ENCODE data around the gene ANXA6. TPM values are rescaled to one million over a fixed set of nuclear protein-coding genes. Genes with fewer than 3 reads are reported as not detected.

Gene ANXA6
- total RNA-seq, 2 experiments from 2014 or later, result 518 to 538 TPM

DNA sequence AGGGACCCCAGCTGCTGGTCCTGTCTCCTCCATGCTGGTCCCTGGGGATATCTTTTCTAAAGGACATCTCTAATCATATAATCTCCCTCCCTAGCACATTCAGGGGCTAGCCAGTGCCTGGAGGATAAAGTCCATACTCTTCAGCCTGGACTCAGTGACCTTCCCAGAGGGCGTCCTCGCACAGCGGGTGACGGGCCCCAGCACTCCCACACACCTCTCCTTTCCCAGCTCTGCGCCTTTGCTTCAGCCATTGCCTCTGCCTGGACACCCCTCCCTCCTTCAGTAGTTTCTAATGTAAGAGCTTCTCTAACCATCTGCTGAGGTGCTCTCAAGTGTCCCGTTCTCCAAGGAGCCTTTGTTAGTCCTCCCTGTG is 61.6 kb downstream of the ANXA6 start:
- H3K4me1 Mint-ChIP-seq, result peaks cover 73% of the 10 kb centered on the region
- DNase-seq (no peak), ATAC-seq (ENCODE audit: low read depth) (no peak)
- H3K4me3 Mint-ChIP-seq, result peak overlapping the region; percentile 26
- H3K9me3 Mint-ChIP-seq, result no peaks in the 10 kb centered on the region
- H3K27ac Mint-ChIP-seq, result peak overlapping the region; percentile 62
- no peaks in the 10 kb centered on the region for H3K27me3 Mint-ChIP-seq
- POLR2A ChIA-PET, result interaction anchor here (0.9 to 1.1 kb wide), 2 partner anchors 9 to 156 kb away, joined by 3 read pairs; no protein-coding TSS in a partner anchor
- H3K36me3 Mint-ChIP-seq, result peaks cover 32% of the 10 kb centered on the region

DNA sequence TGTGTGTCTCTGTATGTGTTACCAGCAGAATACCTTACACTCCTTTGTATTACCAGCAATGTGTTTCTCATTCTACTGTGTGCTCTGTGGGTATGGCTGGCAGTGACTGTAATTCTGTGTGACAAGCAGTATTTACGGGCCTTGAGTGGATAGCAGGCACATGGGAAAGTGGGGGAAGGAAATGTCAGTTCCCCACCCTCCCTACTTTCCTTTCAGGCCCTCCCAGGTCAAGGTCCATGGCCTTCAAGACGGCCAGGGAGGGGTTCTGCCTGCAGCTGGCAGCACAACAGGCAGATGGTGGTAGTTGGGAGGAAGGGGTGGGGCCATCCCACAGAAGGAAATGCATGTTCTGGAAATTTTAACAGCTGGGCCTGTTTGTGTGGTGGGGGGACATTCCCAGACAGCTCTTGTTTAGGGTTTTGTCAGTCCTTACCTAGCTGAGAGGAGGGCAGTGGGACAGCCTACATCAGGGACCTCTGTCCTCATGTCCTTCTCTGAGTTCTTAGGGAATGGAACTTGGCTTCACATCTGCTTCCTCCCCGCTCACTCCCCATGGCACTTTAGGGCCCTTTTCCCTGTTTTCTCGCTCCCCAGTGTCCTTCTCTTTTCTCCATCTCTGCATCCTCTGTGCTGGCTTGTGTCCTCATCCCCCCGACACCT is 62.1 kb downstream of the ANXA6 start:
- Mint-ChIP-seq H3K27me3 (no peaks in the 10 kb centered on the region), H3K36me3 (peaks cover 27% of the 10 kb centered on the region), H3K4me3 (peak overlapping the region; percentile 26), H3K27ac (peak overlapping the region; percentile 62), H3K4me1 (peaks cover 70% of the 10 kb centered on the region), H3K9me3 (no peaks in the 10 kb centered on the region)
- POLR2A ChIA-PET, result interaction anchor here (0.8 to 1.1 kb wide), 4 partner anchors 8 to 157 kb away, joined by 3 to 4 read pairs (median 3); no protein-coding TSS in a partner anchor
- DNase-seq (no peak), ATAC-seq (ENCODE audit: low read depth) (no peak)

DNA sequence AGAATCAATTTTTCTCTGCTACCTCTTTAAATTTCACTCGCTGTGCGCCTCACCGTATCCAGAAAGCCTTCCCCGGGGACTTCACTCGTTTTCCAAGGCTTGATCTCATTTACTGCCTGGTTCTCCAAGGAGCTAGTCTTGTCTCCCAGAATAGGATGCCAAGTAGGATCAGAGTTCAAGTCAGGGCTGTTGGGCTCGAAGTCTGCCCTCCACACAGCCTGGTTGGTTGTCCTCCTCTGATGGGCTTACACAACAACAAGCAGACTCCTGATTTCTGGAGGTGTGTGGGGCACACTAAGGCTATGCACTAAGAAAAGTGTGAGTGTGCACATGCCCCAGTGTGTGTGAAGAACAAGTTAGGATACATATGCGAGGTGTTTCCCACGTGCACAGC is 62.7 kb downstream of the ANXA6 start:
- POLR2A ChIA-PET, result interaction anchor here (0.8 to 1.1 kb wide), 4 partner anchors 8 to 157 kb away, joined by 3 to 4 read pairs (median 3); partner anchors contain the start of gene CCDC69
- no peak for ATAC-seq (ENCODE audit: low read depth)
- H3K4me3 Mint-ChIP-seq, result peak overlapping the region; percentile 72
- no peaks in the 10 kb centered on the region for H3K27me3 Mint-ChIP-seq
- no peaks in the 10 kb centered on the region for H3K9me3 Mint-ChIP-seq
- peak overlapping the region; percentile 75 for H3K27ac Mint-ChIP-seq
- DNase-seq, result no peak
- H3K4me1 Mint-ChIP-seq, result peaks cover 66% of the 10 kb centered on the region
- H3K36me3 Mint-ChIP-seq, result peaks cover 23% of the 10 kb centered on the region

DNA sequence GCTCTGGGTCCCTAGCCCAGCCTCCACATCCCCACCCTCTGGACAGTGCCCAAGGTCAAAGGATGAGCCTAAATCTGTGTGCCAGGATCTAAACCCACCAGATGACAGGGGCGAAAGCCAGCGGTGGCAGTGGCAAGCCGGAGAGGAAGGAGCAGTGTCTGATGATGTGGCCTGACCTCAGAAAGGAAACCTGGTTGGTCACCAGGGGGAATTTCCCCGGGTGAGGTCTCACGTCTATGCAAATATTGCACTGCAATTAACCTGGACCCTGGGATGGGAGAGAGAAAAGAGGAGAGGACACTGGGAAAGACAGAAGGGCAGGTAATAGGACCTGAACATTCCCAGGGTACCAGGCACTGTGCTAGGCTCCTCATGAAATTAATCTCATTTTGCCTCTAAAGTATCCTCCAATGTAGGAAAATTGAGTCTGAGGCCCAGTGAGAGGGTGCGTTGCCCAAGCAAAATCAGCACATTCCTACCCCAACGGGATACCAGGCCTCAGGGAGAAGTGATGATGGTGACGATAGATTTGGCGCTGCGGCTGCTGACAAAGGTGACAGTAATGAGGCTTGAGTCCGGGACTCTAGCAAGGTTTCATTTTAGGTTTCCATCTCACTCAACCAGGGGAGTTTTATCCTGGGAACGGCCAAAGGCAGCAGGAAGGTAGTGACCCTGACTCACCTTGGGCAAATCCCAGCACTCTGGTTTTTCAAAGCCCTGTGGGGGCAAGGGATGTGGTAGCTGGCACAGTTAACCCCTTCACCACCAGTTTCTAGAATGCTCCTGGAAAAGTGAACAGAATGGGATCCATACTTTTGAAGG is 63.3 kb downstream of the ANXA6 start:
- no peaks in the 10 kb centered on the region for H3K27me3 Mint-ChIP-seq
- H3K27ac Mint-ChIP-seq, result peak overlapping the region; percentile 82
- peaks cover 18% of the 10 kb centered on the region for H3K36me3 Mint-ChIP-seq
- ATAC-seq (ENCODE audit: low read depth), result peak; percentile 47
- peak overlapping the region; percentile 72 for H3K4me3 Mint-ChIP-seq
- POLR2A ChIA-PET, result interaction anchor here (0.8 to 1.5 kb wide), 6 partner anchors 8 to 158 kb away, joined by 3 to 9 read pairs (median 3); partner anchors contain the start of genes CCDC69 and TNIP1
- H3K4me1 Mint-ChIP-seq, result peaks cover 61% of the 10 kb centered on the region
- DNase-seq, result peak; percentile 66
- no peaks in the 10 kb centered on the region for H3K9me3 Mint-ChIP-seq

DNA sequence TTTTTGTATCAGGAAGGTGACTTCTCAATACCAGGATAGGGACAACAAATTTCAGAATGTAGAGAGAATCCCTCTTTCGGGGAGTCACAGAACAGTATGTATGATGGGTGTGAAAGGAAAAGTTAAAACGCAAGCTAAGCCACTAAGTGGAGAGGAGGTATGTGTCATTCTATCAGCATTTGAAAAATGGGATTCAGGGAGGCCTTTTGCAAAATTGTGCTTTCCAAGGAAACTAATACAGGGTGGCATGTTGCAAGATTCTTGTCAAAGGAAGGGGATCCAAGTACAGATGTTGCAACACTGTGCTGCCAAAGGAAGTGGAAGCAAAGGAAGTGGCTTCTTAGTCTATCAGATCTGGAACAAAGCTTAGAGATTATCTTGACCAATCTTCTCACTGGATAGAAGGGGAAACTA is 64.1 kb downstream of the ANXA6 start:
- ATAC-seq (ENCODE audit: low read depth) (peak; percentile 38), DNase-seq (no peak)
- Mint-ChIP-seq H3K4me3 (peak overlapping the region; percentile 72), H3K27me3 (no peaks in the 10 kb centered on the region), H3K36me3 (peaks cover 12% of the 10 kb centered on the region), H3K4me1 (peaks cover 57% of the 10 kb centered on the region), H3K9me3 (no peaks in the 10 kb centered on the region), H3K27ac (peak overlapping the region; percentile 82)
- POLR2A ChIA-PET, result interaction anchor here (1.0 to 1.5 kb wide), 3 partner anchors 9 to 29 kb away, joined by 3 to 9 read pairs (median 3); partner anchors contain the start of gene TNIP1

DNA sequence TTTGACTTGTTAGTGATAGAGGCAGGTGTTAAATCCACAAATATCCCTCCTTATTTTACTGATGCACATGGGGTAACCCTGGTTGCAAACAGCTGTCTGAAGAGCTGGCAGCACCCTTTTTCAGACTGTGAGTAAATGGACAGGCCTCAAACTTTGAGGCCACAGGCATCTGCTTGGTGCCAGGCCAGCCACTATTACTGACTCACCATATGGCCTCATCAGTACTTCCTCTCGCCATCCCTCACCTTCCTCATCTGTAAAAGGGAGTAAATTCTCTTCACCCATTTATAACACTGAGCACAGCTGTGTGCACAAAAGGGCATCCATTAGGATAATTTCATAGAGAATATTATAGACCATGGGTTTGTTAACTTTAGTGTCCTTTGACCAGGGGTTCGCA is 64.8 kb downstream of the ANXA6 start:
- POLR2A ChIA-PET, result interaction anchor here (1.2 kb wide), 1 partner anchor 11 kb away, joined by 9 read pairs; the partner anchor contains the start of gene TNIP1
- ATAC-seq (ENCODE audit: low read depth), result no peak

DNA sequence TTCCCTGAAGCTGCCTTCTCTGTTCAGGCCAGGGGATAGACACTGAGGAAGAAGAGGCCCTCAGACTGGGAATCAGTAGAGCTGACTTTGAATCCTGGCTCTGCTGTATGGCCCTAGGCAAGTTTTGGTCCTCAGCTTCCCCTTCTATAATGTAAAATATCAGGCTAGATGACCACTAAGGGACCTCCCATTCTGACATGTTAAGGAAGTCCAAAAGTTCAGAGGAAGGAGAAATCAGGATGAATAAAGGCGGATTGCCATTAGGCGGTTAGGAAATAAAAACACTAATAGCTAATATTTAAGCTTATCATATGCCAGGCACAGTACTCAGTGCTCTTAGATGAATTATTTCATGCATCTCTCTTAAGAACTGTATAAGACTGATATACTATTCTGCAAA is 67.9 kb downstream of the ANXA6 start:
- ATAC-seq (ENCODE audit: low read depth), result no peak
- POLR2A ChIA-PET, result interaction anchor here (1.3 kb wide), 1 partner anchor 8 kb away, joined by 4 read pairs; the partner anchor contains the start of gene TNIP1
- no peak for DNase-seq
- H3K27me3 Mint-ChIP-seq, result no peaks in the 10 kb centered on the region
- peaks cover 4% of the 10 kb centered on the region for H3K36me3 Mint-ChIP-seq
- H3K9me3 Mint-ChIP-seq, result no peaks in the 10 kb centered on the region
- peaks cover 51% of the 10 kb centered on the region for H3K4me1 Mint-ChIP-seq
- H3K4me3 Mint-ChIP-seq, result no peak overlapping the region
- H3K27ac Mint-ChIP-seq, result no peak overlapping the region

More for the DNA sequence above, 64.8 kb downstream of the ANXA6 start:
- Mint-ChIP-seq H3K36me3 (peaks cover 12% of the 10 kb centered on the region), H3K9me3 (no peaks in the 10 kb centered on the region), H3K4me3 (no peak overlapping the region), H3K4me1 (peaks cover 52% of the 10 kb centered on the region), H3K27ac (no peak overlapping the region), H3K27me3 (no peaks in the 10 kb centered on the region)
- no peak for DNase-seq

DNA sequence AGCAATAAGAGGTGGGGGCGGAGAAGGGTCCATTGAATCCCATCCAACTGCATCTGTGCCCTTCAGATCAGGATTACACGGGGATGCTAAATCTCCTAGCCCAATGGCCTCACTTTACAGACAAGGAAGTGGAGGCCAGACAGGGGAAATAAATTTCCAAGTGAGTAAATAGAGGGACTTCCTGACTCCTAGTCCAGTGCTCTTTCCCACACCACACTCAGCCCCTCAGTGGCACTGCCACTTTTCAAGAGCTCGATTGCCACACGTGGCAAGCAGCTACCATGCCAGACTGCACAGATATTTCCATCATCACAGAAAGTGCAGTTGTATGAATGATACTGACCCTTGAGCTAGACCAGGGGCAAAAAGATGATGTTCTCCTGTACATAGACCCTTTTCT is 68.6 kb downstream of the ANXA6 start:
- DNase-seq, result no peak
- POLR2A ChIA-PET, result interaction anchor here (0.8 kb wide), 1 partner anchor 18 kb away, joined by 3 read pairs; no protein-coding TSS in a partner anchor
- H3K9me3 Mint-ChIP-seq, result no peaks in the 10 kb centered on the region
- H3K27ac Mint-ChIP-seq, result no peak overlapping the region
- peaks cover 48% of the 10 kb centered on the region for H3K4me1 Mint-ChIP-seq
- H3K4me3 Mint-ChIP-seq, result no peak overlapping the region
- no peaks in the 10 kb centered on the region for H3K27me3 Mint-ChIP-seq
- ATAC-seq (ENCODE audit: low read depth), result no peak
- peaks cover 6% of the 10 kb centered on the region for H3K36me3 Mint-ChIP-seq

DNA sequence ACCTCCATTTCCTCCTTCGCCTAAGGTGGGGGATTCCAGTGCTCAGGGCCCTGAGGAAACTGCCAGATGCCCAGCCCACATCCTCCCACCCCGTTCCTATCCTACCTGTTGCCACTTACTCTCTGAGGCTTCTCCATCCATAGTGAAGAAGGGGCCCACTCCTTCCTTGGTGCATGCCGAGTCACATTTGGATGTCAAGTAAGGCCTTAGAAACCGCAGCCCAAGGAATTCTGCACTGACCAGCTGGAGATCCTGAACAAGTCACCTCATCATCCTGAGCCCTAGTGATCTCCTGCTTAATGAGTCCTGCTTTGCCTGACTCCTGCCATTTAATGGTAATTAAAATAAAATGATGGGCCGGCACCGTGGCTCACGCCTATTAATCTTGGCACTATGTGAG is 70.1 kb downstream of the ANXA6 start:
- H3K36me3 Mint-ChIP-seq, result peaks cover 9% of the 10 kb centered on the region
- H3K27ac Mint-ChIP-seq, result no peak overlapping the region
- no peak for DNase-seq
- POLR2A ChIA-PET, result interaction anchor here (1.0 to 1.3 kb wide), 4 partner anchors 8 to 126 kb away, joined by 3 read pairs; no protein-coding TSS in a partner anchor
- peak overlapping the region; percentile 63 for H3K4me3 Mint-ChIP-seq
- no peaks in the 10 kb centered on the region for H3K9me3 Mint-ChIP-seq
- peaks cover 43% of the 10 kb centered on the region for H3K4me1 Mint-ChIP-seq
- no peak for ATAC-seq (ENCODE audit: low read depth)
- H3K27me3 Mint-ChIP-seq, result no peaks in the 10 kb centered on the region

DNA sequence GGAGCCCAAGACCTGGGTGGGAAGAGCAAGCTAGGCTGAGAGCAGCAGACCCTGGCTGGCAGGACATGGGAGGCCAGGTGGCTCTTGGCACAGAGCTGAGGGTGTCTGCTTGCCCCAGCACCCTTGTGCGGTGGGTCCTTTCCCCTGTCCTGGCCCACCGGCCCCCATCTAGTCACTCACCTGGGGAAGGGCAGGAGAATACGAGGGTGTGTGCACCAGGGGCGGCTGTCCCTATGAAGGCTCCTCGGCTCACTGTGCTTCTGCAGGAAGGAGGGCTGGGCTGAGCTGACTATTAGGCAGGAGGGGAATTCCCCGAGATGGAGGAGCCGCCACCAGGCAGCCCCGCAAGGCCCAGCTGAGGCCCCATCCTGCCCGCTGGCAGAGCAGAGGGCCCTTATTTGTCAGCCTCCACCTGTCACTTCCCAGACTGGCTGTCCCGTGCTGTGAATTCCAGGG is 70.6 kb downstream of the ANXA6 start:
- ATAC-seq (ENCODE audit: low read depth) (peak; percentile 94), DNase-seq (peak; percentile 65)
- peak overlapping the region; percentile 59 for H3K27ac Mint-ChIP-seq
- peaks cover 8% of the 10 kb centered on the region for H3K36me3 Mint-ChIP-seq
- POLR2A ChIA-PET, result interaction anchor here (1.0 to 1.3 kb wide), 4 partner anchors 9 to 127 kb away, joined by 3 read pairs; no protein-coding TSS in a partner anchor
- H3K9me3 Mint-ChIP-seq, result no peaks in the 10 kb centered on the region
- peak overlapping the region; percentile 63 for H3K4me3 Mint-ChIP-seq
- peaks cover 47% of the 10 kb centered on the region for H3K4me1 Mint-ChIP-seq
- H3K27me3 Mint-ChIP-seq, result no peaks in the 10 kb centered on the region

DNA sequence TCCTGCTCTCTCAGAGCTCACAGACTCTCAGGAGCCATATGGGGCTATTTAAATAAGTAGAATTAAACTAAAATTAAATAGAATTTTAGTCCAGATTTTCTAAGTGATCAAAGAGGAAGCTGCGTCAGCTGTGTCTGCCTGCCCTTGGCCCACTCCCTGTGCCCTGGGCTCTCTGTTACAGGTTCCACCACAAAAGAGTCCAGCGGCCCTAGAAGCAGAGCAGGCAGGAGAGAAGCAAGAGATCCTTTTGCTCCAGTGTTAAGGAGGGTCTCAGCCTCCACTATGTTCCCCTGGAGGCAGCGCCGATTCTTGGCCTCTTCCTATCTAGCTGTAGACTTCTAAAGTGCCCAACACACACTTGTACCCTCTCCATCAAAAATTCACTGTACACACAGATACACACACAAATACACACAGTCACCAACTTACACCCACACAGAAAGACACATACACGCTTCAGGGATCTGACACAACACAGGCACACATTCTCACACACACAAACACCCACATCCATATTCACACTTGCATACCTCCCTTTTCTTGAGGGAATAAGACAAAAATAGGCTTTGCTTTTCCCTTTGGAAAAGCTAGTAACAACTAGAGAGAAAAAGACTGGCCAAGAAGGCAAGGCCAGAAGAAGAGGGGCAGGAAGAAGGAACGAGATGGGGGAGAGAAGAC is 71.2 kb downstream of the ANXA6 start:
- Mint-ChIP-seq H3K9me3 (no peaks in the 10 kb centered on the region), H3K27me3 (no peaks in the 10 kb centered on the region), H3K27ac (peak overlapping the region; percentile 59), H3K4me3 (peak overlapping the region; percentile 63), H3K36me3 (peaks cover 5% of the 10 kb centered on the region), H3K4me1 (peaks cover 46% of the 10 kb centered on the region)
- ATAC-seq (ENCODE audit: low read depth), result no peak
- POLR2A ChIA-PET, result interaction anchor here (1.0 to 1.3 kb wide), 4 partner anchors 9 to 128 kb away, joined by 3 read pairs; no protein-coding TSS in a partner anchor
- DNase-seq, result no peak

DNA sequence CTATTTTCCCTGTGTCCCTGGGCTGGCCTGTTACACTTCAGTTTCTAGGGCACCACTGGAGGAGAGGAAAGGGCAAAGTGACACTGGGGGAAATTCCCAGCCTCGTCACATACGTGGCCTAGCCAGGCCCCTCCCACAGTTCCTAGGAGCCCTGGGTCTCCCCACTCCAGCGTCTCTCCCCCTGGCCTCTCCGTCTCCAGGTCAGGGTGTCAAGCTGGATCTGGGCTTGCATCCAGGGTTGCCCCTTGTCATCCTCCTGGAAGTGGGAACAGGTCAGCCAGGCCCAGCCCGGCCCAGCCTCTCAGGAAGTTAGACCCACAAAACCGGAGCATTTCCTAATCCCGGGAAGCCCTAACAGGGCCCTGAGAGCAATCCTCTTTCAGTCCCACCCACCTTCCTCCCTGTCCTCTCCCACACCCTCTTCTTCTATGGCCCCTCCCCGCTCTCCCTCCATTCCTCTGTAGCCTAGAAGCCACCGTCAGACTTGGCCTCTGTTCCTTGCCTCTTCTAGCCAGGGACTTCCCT is 72.0 kb downstream of the ANXA6 start:
- Mint-ChIP-seq H3K4me3 (peak overlapping the region; percentile 57), H3K9me3 (no peaks in the 10 kb centered on the region), H3K27ac (peak overlapping the region; percentile 27), H3K4me1 (peaks cover 45% of the 10 kb centered on the region), H3K36me3 (peaks cover 5% of the 10 kb centered on the region), H3K27me3 (no peaks in the 10 kb centered on the region)
- ATAC-seq (ENCODE audit: low read depth), result no peak
- POLR2A ChIA-PET, result no interaction called here
- no peak for DNase-seq
